HG03159 (cell line): Measurements from ENCODE around the gene MRTFA.

Experiments
- ATAC-seq: cut with Tn5 transposase; IDR thresholded peaks from one replicate; pipeline ENCODE4 v1.9.1; 2021; ENCODE audit warnings: mild to moderate bottlenecking, moderate library complexity; ENCODE audit not compliant: unreplicated experiment

The MRTFA gene

GRCh38 chr22:40416267-40416570 lies 220.3 kb downstream of the MRTFA start:
- ATAC-seq, result no peak

- ATAC-seq, result no peak
Measured at GRCh38 chr22:40415531-40416266, 220.8 kb downstream of the MRTFA start.

DNA sequence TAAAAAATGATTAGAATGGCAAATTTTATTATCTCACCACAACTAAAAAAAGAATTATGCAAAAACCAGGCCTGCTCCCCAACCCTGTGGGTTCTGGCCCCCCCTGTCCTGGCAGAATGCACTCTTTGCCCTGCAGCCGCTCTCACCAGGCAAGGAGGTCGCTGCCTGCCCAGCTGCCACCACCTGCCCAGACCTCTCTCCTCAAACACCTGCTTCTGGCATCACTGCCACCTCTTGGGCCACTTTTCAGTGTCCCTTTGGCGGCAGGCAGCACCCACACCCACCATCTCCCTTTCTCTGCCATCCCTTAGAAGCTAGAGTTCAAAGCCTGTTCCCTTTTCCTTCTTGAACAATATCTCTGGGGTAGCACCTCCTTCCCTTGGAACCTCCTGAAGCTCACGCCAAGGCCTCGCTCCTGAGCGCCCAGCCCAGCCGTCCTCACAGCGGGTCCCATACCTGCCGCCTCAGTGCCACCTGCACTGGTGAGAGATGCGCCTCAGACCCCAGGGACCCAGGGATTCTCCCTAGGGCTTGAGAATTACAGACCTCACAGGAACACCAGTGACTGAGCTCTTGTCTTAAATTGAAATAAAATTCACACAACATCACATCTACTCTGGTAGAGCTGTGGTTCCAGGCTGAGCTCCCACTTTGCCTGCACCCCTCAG lies 221.5 kb downstream of the MRTFA start:
- no peak for ATAC-seq

DNA sequence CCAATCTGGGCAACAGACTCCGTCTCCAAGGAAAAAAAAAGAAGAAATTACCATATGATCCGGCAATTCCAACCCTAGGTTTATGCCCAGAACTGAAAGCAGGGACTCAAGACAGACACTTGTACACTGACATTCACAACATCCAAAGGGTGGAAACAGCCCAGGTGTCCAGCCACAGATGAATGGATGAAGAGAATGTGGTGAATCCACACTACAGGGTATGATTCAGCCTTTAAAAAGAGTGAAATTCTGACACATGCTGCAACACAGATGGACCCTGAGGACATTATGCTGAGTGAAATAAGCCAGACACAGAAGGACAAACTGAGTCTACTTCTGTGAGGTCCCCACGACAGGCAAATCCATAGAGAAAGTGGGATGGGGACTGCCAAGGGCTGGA lies 222.2 kb downstream of the MRTFA start:
- no peak for ATAC-seq

DNA sequence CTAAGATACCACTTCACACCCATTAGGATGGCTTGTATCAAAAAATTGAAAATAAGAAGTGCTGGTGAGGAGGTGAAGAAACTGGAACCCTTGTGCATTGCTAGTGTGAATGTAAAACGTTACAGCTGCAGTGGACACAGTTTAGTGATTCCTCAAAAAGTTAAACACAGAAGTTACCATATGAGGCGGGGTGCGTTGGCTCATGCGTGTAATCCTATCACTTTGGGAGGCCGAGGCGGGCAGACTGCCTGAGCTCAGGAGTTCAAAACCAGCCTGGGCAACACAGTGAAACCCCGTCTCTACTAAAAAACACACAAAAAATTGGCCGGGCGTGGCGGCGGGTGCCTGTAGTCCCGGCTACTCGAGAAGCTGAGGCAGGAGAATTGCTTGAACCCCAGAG lies 222.6 kb downstream of the MRTFA start:
- no peak for ATAC-seq

DNA sequence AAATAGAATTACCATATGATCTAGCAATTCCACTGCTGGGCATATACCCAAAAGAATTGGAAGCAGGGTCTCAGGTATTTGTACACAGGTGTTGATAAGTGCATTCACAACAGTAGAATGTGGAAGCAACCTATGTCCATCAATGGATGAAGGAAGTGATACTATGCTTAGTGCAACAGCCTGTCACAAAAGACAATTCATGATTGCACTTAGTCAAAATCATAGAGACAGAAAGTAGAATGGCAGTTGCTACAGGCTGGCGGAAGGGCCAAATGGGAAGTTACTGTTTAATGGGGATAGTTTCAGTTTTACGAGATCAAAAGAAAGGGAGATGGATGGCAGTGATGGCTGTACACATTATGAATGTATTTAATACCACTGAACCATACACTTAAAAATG lies 224.1 kb downstream of the MRTFA start:
- ATAC-seq, result no peak

- ATAC-seq, result no peak
Measured at GRCh38 chr22:40411506-40411861, 225.0 kb downstream of the MRTFA start.

DNA sequence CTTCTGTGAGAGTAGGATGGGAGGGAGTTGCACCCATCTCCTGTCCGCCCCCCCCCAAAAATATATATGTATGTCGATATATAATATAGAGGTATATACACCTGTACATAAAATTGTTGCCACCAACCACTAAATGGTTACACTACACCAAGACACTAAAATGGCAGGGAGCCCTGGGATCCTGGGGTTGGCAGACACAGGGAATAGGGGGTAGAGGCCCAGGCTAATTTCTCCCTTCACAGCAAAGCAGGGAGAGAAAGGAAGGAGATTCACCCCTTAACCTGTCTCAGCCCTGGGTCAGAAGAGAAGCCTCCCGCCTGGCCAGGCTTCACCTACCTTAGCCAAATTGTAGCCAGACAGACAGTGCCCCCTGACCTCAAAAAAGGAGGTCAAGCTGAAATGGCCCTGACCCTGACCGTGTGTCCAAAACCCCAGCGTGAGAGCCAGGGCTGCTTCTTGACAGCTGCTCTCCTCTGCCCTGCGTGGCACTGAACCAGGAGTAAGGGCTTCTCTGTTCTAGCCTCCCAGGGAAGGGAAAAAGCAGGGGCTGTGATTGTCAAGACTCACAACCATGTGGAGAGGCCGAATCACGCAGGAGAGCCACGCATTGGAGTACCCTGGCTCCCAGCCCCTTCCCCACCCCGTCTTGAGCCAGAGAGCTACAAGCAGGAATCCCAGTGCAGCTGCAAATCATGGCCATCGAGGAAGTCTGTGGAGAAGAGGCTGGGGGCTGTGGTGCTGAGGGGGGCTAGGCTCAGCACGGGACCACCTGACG lies 225.6 kb downstream of the MRTFA start:
- no peak for ATAC-seq

- ATAC-seq, result no peak
Measured at GRCh38 chr22:40410272-40410671, 226.2 kb downstream of the MRTFA start.

- ATAC-seq, result no peak
Measured at GRCh38 chr22:40409613-40410113, 226.9 kb downstream of the MRTFA start.

- ATAC-seq, result no peak
Measured at GRCh38 chr22:40408718-40409612, 227.6 kb downstream of the MRTFA start.

GRCh38 chr22:40407831-40408717 lies 228.4 kb downstream of the MRTFA start:
- ATAC-seq, result no peak

DNA sequence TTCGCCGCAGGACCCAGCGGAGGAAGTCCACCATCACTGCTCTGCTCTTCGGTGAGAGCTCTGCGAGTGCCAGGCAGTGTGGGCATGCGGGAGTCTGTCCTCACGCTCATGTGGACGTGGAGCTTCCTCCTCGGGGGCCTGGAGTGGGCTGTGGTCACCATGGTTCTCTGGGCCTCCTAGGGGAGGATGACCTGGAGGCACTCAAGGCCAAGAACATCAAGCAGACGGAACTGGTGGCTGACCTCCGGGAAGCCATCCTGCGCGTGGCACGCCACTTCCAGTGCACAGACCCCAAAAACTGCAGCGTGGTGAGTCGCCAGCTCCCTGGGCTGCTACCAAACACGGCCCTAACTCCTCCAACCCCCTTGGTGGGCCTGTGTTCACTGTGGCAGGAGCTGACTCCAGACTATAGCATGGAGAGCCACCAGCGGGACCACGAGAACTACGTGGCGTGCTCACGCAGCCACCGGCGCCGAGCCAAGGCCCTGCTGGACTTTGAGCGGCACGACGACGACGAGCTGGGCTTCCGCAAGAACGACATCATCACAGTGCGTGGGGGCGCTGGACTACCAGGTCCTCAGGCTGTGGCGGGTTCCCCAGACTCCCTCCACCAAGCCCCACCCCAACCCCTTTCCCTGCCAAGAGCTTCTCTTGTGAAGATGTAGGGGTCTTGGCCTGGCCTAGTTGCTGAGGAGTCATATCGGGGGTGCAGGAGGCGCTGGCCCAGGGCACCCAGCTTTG lies 229.3 kb downstream of the MRTFA start:
- no peak for ATAC-seq

GRCh38 chr22:40406063-40406890 lies 230.2 kb downstream of the MRTFA start:
- no peak for ATAC-seq

DNA sequence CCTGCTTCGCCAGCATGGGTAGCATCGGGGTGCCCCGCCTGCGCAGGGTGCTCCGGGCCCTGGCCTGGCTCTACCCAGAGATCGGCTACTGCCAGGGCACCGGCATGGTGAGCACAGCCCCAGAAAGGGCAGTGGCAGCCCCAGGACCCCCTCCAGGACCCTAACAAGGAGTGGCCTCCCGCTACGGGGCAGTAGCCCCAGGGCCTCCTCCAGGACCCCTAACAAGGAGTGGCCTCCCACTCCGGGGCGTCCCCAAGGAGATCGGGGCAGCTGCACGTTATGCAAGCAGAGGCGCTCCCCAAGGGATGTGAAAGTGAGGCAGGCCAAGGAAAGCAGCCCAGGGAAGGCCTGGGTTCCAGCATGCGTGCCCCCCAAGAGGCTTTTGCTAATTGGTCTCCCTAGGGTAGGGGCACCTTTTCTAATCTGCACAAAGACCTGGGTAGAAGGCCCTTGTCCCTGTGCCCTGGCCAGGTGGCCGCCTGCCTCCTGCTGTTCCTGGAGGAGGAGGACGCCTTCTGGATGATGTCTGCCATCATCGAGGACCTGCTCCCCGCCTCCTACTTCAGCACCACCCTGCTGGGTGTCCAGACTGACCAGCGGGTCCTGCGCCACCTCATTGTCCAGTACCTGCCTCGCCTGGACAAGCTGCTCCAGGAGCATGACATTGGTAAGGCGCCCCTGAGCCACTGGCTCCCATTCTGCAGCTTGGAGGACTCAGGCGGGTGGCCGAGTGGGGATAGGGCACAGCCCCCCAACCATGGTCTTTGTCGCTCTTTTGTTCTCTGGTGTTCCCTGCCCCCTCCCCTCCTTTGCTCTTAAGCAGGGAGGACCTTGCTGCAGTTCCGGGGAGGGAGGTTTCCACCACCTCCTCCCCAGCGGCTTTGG lies 231.1 kb downstream of the MRTFA start:
- ATAC-seq, result no peak

GRCh38 chr22:40404251-40405177 lies 232.0 kb downstream of the MRTFA start:
- no peak for ATAC-seq
